Activated T-cell treated with anti-CD3 and anti-CD28 coated beads for 4 hours (primary cell): ENCODE data around the gene SAT1.

Experiments
- DNase-seq: peaks from one replicate; pipeline ENCODE4 v3.0.0-alpha.2; 2020

The SAT1 gene

DNA sequence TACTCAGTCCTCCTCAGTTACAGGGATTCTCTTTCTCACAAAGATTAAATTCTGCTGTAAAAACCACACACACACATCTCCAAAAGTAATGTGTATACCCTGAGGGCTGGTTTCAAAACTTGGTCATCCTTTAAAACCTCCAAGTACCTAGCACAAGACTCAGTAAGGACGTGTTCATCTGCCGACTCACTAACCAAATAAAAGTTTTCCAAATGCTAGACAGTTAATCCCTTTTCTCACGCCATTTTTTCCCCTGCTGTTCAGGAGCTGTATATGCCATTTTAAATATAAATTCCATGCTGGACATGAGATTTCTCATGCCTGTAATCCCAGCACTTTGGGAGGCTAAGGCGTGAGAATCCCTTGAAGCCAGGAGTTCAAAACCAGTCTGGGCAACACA is 3.9 kb upstream of the SAT1 start:
- DNase-seq, result no peak

DNA sequence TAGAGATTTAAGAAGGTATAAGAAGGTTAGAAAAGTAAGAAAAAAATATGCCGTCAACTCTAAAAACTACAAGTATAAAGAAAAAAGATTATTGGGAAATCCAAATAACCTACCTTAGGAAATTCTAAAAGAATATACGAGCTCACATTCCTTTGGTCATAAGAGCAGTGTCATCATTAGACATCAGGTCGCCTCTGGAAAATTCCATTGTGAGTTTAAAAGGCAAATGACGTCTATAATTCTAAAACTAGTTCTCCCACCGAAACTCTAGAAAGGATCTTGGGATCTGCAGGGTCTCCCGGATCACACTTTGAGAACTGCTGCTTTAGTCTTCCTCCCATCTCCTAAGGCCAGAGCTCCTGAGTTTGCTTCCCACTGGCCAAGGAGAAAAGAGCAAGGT is 518 bp upstream of the SAT1 start:
- no peak for DNase-seq

DNA sequence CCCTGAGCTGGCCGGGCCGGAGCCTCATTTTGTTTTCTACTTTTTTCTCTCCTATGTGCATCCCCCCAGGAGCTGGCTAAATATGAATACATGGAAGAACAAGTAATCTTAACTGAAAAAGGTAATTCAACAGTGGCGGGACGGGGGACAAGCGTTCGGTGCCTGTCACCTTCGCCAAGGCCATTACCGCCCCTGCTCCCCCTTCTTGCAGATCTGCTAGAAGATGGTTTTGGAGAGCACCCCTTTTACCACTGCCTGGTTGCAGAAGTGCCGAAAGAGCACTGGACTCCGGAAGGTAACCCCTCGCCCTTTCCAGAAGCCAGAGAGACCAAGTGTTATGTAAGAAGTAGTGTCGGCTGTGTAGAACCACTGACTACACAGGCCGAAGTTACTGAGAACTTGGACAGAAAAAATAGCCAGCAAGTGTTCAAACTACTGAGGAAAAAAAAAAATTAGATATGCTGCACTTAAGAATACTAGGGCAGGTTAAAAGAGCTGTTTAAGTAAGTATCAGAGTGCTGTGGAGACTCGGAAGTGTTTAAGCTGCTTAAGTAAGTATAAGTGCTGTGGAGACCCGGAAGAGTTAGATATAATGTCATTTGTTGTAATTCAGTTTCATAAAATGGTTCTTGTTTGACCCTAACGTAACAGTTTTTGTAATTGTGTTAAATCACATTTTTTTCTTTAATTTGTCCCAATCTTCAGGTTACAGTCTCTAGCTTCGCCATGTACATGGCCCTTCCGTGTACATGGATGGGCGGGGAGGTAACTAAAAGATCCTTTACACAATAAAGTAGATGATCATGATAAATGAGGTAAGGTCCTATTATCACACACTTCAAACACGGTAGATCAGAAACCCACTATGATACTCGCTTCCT is 856 bp downstream of the SAT1 start:
- DNase-seq, result no peak

DNA sequence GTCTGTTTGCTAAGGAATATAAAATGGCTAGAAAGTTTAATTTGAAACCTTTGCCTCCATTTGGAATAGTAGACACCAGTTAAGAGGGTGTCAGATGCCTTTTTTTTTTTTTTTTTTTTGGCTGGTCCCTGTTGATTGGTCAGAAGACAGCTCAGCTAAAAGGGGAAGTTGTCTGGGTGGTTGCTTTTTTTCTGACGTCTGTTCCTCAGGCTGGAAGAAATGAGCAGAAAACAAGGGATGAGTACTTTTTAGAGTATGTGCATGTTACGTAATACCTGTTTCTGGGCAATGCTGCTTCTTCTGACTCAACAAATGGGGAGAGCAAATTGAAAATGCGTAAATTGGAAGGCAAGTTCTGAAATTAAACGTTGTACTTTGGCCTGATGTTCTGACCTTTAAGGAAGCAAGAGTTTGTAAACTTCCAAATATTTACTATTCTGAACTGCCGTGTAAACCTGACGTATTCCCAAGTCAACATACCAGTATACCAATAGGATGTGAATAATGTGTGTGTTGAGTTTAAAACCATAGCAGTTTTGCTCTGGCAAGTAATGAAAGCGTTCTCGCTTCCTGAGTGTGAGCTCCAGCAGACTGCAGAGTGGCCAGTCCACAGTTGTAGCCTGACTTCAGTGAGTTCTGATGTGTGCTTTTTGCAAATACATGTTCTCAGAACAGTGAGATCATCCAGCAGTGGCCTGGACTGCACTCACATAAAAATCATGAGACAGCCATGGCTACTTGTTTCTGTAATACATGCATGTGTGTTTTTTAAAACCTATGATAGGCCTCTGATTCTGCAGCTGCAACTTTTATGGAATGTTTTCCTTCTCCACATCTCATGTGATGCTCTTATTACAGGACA is 1.7 kb downstream of the SAT1 start:
- DNase-seq, result no peak

DNA sequence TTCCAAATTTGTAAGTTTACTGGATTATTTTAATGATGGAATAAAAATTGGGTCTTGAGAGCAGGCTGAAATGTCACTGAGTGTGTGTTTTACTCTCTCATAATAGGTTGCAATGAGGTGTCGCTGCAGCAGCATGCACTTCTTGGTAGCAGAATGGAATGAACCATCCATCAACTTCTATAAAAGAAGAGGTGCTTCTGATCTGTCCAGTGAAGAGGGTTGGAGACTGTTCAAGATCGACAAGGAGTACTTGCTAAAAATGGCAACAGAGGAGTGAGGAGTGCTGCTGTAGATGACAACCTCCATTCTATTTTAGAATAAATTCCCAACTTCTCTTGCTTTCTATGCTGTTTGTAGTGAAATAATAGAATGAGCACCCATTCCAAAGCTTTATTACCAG is 2.6 kb downstream of the SAT1 start:
- no peak for DNase-seq

DNA sequence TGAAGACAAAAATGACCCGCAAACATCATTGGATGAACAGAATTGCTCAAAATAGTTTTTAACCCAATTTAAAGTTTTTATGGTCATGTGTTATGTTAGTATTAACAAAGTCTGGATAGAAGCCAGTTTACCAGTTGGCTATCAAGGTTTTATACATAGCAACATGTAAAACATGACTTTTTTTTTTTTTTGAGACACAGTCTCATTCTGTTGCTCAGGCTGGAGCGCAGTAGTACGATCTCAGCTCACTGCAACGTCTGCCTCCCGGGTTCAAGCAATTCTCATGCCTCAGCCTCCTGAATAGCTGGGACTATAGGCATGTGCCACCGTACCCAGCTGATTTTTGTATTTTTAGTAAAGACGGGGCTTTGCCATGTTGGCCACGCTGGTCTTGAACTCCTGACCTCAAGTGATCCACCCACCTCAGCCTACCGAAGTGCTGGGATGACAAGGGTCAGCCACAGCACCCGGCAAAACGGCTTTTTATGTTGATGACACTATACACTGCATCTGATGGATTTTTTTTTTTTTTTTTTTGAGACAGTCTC is 3.4 kb downstream of the SAT1 start:
- no peak for DNase-seq

DNA sequence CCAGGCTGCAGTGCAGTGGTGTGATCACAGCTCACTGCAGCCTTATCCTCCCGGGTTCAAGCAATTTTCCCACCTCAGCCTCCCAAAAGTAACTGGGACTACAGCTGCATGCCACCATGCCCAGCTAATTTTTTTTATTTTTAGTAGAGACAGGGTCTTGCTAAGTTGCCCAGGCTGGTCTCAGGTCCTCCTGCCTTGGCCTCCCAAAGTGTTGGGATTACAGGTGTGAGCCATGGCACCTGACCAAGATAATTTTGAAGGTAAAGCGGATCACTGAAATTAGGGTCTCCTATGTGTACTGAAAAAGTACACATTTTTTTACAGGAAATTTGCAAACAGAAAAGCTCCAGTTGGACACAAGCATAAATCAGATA is 4.8 kb downstream of the SAT1 start:
- no peak for DNase-seq

DNA sequence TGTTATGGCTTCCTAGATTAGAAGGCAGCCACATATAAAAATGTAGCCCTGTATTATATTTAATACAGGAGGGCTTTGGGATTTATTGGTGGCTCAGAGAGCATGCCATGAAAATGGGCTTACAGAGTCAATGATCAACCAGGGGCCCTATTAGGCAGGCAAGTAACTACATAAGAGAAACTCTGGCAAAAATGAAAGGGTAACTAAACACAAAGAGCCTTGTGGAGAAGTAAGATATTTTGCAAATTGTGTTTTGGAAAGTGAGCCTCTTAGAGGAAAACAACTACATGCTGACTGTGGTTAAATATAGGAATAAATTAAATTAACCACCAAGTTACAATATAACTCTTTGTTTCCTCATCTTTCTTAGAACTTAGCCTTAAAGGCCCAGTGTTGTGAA is 5.5 kb downstream of the SAT1 start:
- no peak for DNase-seq

DNA sequence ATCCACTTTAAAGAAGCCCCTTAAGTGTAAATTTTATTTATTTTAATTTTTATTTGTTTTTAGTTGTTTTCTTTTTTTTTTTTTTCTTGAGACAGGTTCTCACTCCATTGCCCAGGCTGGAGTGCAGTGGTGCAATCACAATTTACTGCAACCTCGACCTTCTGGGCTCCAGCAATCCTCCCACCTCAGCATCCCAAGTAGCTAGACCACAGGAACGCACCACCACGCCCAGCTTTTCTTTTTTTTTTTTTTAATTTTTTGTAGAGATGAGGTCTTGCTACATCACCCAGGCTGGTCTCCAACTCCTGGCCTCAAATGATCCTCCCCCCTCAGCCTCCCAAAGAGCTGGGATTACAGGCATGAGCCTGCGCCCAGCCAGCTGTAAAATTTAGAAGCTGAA is 6.0 kb downstream of the SAT1 start:
- DNase-seq, result no peak

DNA sequence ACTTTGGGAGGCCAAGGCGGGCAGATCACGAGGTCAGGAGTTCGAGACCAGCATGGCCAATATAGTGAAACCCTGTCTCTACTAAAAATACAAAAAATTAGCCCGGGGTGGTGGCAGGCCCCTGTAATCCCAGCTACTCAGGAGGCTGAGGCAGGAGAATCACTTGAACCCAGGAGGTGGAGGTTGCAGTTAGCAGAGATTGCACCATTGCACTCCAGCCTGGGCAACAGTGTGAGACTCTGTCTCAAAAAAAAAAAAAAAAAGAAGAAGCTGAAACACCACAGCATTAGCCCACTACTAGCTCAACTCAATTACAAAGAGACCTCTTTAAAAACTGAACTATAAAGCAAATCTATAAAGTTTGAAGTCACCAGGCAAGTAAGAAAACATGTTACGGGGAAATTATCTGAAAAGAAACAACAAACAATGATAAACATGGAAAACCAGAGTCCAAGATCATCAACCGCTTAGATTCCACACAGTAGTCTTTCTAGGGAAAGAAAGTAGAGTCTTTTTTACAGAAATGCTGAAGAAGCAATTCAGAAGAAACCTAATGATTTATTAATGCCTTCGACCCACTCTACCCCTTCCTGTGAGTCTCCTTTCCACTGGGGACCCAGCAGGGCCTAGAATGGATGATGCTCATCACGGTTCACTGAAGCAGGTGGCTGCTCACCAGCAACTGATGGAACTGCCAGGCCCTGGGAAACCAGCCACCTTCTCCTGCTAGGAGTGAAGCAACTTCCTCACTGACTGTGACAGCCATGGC is 6.6 kb downstream of the SAT1 start:
- DNase-seq, result no peak

DNA sequence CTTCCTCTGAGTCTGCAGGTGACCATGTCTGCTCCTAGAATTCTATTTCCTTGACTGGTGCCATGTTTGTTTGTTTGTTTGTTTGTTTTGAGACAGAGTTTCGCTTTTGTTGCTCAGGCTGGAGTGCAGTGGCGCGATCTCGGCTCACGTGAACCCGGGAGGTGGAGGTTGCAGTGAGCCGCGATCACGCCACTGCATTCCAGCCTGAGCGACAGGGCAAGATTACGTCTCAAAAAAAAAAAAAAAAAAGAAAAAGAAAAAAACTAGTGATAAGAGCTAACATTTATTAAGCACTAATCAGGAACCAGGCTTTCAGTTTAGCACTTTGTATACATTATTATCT is 7.2 kb downstream of the SAT1 start:
- DNase-seq, result no peak

DNA sequence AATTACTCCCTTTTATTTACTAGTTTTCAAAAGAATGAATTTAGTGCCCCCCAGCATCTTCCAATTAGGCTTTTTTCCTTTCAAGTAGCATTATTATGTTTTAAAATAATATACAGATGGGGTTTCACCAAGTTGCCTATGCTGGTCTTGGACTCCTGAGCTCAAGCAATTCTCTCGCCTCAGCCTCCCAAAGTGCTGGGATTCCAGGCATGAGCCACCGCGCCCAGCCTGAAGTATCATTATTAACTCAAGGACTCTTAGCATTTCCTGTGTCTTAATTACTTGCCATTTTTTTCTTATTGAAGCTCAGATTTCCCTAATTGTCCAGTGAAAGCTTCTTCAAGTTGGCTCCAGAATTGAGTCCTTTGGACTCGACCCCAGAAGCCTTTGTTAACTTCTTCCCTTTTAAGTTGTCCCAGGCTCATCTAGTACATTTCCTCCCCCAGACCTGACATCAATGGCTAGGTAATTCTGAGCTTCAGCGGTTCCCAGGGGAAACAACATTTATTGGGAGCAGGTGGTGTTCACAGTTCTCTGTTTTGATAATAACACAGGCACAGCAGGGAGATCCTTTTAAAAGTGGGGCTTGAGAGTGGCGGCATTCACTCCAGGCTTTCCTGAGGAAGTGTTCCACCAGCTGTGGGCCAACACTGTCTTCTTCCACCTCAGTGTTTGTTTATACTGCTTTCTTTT is 10.0 kb downstream of the SAT1 start:
- no peak for DNase-seq

DNA sequence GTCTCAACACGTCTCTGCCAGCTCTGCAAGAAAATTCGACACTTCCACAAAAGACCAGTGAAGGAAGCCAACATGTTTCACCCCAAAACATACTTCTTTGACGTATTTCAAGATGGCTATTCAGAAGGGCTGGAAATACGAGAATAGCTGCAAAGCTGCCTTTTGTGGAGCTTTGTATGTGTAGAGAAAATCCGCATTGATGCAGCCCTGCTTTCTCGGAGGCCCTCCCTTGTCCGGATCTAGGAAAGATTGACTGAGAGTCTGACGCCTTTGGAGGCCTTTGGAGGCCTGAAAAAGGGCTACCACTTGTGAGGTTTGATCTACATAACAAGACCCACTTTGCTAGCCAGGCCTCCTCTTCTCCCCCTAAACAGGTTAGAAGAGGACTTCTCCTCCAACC is 12.2 kb downstream of the SAT1 start:
- no peak for DNase-seq

DNA sequence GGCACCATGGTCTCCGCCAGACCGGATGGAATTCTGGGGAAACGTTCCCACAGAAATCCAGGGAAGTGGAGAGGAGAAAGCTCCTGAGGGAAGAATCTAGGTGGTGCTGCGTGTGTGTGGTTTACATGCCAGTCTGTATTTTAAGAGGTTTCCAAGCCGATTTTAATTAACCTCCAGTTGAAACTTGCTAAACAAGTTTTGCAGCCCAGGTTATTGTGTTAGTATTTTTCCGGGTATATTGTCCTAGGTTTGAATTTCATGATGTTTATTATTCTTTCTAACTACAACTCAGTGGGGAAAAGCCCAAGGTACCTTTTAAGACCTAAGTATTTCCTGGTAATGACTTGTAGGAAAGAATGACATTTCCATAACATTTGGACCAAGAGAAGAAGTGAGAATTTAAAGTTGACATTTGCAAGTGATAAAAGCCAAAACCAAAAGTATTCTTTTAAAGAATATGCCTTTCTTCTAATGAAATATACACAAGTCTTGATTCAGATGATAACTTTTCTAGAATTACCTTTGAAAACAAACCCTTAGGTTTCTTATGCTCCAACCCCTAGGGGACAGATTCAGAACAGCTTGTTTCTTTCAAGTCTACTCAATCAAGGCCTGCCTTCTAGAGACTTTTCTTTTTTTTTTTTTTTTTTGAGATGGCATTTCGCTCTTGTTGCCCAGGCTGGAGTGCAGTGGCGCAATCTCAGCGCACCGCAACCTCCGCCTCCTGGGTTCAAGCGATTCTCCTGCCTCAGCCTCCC is 14.6 kb downstream of the SAT1 start:
- DNase-seq, result no peak

DNA sequence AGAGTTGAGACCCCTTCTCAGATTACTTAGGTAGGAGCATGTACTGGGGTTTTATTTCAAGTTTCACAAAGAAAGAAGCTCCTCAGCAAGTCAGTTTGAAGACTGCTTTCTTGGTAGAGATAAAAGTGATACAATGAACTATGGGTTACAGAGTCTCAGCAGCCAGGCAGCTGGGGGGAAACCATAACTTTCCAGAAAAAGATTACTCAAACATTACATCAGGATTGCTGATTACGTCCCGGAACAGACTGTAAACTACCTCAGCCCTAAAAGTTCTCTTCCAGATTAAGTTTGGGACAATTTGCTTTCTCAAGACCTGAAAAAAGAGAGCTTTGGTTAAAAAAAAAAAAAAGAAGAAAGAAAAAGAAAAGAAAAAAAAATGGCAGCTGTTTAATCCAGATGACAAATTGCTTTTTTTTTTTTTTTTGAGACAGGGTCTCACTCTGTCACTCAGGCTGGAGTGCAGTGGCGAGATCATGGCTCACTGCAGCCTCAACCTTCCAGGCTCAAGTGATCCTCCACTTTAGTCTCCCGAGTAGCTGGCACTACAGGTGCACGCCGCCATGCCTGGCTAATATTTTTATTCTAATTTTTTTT is 16.6 kb downstream of the SAT1 start:
- DNase-seq, result no peak

DNA sequence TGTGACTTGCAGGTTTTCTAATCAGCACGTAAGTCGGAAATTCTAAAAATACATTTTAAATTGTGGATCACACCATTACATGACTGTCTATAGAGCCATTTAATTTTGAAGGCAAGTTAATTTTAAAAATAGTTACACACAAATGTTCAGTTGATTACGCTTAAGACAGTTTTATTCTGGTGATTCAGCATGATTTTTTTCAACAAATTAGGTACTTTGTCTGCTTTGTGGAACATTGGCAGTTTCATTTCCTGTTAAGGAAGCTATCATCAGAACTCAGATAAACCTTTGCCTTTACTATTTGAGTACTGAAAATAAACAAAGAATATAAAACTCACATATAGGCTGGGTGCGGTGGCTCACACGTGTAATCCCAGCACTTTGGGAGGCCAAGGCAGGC is 19.5 kb downstream of the SAT1 start:
- DNase-seq, result no peak

DNA sequence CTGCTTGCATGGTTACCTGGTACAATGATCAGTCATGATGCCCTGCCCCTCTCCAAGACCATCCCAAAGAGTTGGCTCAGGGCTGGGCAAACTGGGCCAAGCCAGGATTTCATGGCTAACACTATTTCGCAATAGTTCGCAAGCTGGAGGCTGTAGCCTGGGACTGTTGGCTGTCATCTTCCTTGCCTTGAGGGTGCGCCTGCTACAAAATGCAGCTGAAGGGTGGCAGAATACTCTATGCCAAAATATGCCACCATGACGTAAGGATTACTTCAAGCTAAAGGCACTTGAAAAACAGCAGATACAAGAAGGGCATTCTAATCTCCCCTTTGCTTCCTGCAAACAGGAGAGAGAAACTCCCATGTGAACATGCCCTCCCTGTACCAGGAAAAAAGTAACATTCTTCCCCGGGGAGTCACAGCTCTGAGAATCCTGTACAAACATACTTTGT is 21.0 kb downstream of the SAT1 start:
- DNase-seq, result no peak

DNA sequence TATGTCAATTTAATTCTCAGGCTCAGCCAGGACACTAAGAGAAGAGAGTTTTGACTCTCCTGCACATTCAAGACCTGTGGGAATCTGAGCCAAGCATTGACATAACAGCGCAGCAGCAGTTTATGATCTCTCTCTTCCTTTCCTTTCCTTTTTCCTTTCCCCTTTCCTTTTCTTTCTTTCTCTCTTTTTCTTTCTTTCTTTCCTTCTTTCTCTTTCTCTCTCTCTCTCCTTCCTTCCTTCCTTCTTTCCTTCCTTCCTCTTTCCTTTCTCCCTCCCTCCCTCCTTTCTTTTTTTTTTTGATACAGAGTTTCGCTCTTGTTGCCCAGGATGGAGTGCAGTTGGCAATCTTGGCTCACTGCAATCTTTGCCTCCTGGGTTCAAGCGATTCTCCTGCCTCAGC is 21.6 kb downstream of the SAT1 start:
- DNase-seq, result no peak

DNA sequence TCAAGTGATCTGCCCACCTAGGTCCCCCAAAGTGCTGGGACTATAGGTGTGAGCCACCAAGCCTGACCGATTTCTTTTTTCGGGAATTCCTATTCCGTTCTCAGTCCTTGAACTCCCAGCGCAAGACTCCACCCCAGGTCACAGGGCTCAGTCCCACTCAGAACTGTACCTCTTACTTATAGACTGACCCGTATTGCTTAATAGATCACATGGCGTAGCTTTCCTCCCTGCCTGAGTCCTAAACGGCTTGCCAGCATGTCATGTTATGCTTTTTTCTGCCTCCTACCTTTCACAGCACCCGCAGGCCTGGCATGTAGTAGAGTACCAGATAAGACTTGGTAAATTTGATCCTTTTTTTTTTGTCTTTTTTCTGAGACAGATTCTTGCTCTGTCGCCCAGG is 22.4 kb downstream of the SAT1 start:
- no peak for DNase-seq

DNA sequence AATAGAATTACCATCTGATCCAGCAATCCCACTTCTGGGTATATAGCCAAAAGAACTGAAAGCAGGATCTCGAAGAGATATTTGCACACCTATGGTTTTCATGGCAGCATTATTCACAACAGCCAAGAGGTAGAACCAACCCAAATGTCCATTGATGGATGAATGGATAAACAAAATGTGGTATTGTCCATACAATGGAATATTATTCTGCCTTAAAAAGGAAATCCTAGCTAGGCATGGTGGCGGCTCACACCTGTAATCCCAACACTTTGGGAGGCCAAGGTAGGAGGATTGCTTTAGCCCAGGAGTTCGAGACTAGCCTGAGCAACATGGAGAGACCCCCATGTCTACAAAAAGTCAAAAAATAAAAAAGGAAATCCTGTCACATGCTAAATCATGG is 27.3 kb downstream of the SAT1 start:
- DNase-seq, result no peak

DNA sequence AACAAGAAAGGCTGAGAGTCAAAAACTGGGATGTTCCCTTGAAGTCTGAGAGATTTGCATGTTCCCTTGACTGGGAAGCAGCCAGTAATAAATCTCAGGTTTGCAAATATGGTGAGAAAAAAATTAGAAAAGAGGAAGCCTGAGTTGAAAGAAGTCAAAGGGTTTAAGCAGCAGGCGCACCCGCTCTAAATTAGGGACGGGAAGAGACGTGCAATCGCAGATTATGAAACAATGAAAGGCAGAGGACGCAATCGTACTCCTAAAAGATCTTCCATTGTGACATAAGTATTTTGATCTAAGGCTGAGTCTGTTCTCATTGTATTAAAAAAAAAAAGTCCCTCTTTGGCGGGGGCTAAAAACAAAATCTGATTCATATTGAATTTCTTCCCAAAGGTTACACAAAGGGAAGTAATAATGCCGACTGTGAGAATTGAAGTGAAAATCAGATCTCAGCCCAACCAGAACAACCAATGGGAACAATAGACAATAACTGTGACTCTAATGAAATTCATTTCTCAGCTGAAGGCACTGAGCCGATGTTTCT is 28.2 kb downstream of the SAT1 start:
- no peak for DNase-seq
